GM18526 (cell line): ENCODE data around the gene CCDC88B.

Experiments used
- POLR2A ChIP-seq: IDR thresholded peaks from 3 replicates; pipeline ENCODE4 v1.6.1; 2011; ENCODE audit not compliant: insufficient read length; ENCODE audit errors: extremely low read depth

CCDC88B gene

GRCh38 chr11:64395545-64396078 lies 55.6 kb downstream of the CCDC88B start:
- TF ChIP-seq POLR2A, result no peak

DNA sequence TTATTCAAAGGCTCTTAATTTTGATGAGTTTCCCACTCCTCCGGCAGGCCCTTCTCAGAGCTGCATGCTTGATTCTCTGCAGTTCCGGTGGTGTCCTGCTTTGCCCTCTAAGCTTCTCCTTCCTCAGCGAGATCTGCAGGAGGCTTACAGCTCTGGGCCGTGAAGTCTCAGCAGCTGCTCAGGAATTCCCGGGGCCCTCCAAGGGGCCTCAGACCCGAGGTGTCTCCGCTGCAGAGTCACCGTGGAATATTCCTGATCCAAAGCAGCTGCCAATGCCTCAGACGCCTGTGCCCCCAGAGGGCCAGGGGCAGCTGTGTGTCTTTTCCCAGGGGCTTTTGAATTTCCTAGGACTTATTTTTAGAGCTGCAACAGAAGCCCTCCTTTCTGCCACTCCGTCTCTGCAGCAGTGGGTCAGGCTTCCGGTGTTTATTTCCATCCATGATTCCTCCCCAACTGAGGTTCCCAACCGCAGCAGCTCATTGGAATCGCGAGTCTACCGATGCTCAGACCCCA lies 56.1 kb downstream of the CCDC88B start:
- no peak for TF ChIP-seq POLR2A

DNA sequence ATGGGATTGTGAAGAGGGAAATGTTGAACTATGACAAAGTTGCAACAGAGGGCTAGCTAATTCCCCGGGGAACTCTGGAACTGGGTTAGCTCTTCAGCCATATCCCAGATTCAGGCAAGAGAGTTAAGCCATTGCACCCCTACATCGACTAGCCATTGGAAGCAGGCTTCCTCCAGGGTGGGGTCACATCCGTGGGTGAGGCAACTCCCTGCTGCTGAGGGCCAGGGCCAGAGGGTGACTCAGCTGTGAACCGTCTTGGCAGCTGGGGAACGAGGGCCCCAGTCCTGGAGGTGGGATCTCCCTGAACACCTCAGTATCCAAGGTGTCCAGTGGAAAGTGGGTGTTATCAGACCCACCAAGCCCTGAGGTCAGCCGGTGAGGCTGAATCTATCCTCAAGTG lies 60.1 kb downstream of the CCDC88B start:
- TF ChIP-seq POLR2A, result no peak

GRCh38 chr11:64400667-64401066 lies 60.7 kb downstream of the CCDC88B start:
- no peak for TF ChIP-seq POLR2A

GRCh38 chr11:64401775-64402174 lies 61.8 kb downstream of the CCDC88B start:
- TF ChIP-seq POLR2A, result no peak

DNA sequence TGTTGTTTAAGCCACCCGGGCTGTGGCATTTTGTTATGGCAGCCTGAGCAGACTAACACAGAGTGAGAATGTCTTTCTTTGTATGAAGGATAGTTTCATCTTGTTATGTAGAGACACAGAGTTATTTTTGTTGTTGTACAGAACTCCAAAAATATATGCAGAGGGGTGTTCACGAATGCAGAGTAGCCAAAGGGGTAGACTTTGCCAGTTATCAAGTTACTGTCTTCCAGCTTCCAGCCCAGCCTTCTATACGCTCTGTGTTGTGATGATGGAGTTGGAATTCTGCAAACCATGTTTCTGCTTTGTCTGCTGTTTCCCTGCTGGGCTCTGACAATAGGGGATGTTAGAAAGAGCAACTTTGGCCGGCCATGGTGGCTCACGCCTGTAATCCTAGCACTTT lies 63.1 kb downstream of the CCDC88B start:
- TF ChIP-seq POLR2A, result no peak

- no peak for TF ChIP-seq POLR2A
Measured at GRCh38 chr11:64406221-64406946, 66.4 kb downstream of the CCDC88B start.
